ENCODE measurements around the gene SLC16A4. TPM values are rescaled to one million over a fixed set of nuclear protein-coding genes. Genes with fewer than 3 reads are reported as not detected.

The SLC16A4 gene
- total and polyA plus RNA-seq, 2 of the 8 experiments (the other 6 are each of a cell fraction or from before 2014, with no cell fraction given): 0.30 to 0.43 TPM

GRCh38 chr1:110424699-110425611 lies 34.1 kb upstream of the SLC16A4 start:
- no peaks in the 10 kb centered on the region for H3K36me3 ChIP-seq (ENCODE audit: control insufficient read depth in 2 of 4, insufficient read depth in 4 of 4, low read length in 3 of 4)
- H2BK12ac ChIP-seq (ENCODE audit: low read depth, low read length): no peak overlapping the region
- no peak overlapping the region for H2BK120ac ChIP-seq (replicated peaks; ENCODE audit: low read depth, low read length)
- no peaks in the 10 kb centered on the region for H3K4me1 ChIP-seq (replicated peaks in 1 of 4; ENCODE audit: control insufficient read depth in 3 of 4, insufficient read depth in 4 of 4, low read length in 3 of 4)
- no peak overlapping the region for H4K5ac ChIP-seq (ENCODE audit: insufficient read length, low read depth, low read length)
- no peak overlapping the region for H3K56ac ChIP-seq (replicated peaks; ENCODE audit: insufficient read length, low read depth, low read length)
- POLR2A ChIA-PET (ENCODE audit: partially characterized antibody): interaction anchor here (1.0 to 1.4 kb wide), 4 partner anchors 9 to 78 kb away, joined by 3 to 4 read pairs (median 3); no protein-coding TSS in a partner anchor
- no peak overlapping the region for H3K14ac ChIP-seq (ENCODE audit: insufficient read length)
- H2AFZ ChIP-seq (ENCODE audit: low read length): no peak overlapping the region; the same call in 1 of the 2 replicates
- no peaks in the 10 kb centered on the region for H3K23me2 ChIP-seq (ENCODE audit: low read depth, low read length)
- no peak overlapping the region for H3K23ac ChIP-seq (ENCODE audit: insufficient read length)
- H2BK5ac ChIP-seq (ENCODE audit: low read depth, low read length): no peak overlapping the region
- H2AK5ac ChIP-seq (ENCODE audit: low read depth, low read length): no peak overlapping the region
- H3K27ac ChIP-seq (ENCODE audit: low read depth, low read length): no peak overlapping the region
- WGBS, 2 experiments (ENCODE audit: extremely low coverage in 1 of 2, insufficient coverage in 1 of 2, insufficient read length in 1 of 2, insufficient replicate concordance in 2 of 2, low coverage in 1 of 2, low lambda C conversion rate in 2 of 2, missing lambda C conversion rate in 1 of 2): 81% methylated on average over 9 of the region's 9 CpGs; no CpG with 5 or more reads in 1 of the 2 experiments
- H3K9ac ChIP-seq (replicated peaks in 1 of 4; ENCODE audit: extremely low read depth in 1 of 4, low read depth in 3 of 4, low read length in 3 of 4): no peak overlapping the region
- H3K9me3 ChIP-seq (ENCODE audit: insufficient read depth in 2 of 2, low read depth in 1 of 2, low read length in 1 of 2): peaks cover 0 to 3% of the 10 kb centered on the region in 2 experiments; a peak in 1 of 4 replicates
- no peaks in the 10 kb centered on the region for H3K79me1 ChIP-seq (ENCODE audit: low read depth, low read length)
- no peak overlapping the region for H3K4me2 ChIP-seq (ENCODE audit: insufficient read depth in 1 of 2, low read depth in 2 of 2, low read length in 2 of 2)
- no peak overlapping the region for H3K4ac ChIP-seq (replicated peaks; ENCODE audit: insufficient read length, low read depth, low read length)
- no peak overlapping the region for H2BK15ac ChIP-seq (ENCODE audit: low read length)
- CTCF ChIA-PET (ENCODE audit: partially characterized antibody): interaction anchor here (0.6 to 25.2 kb wide), 9 partner anchors 9 to 319 kb away, joined by 3 to 465 read pairs (median 3); partner anchors contain the start of gene PROK1
- no peak overlapping the region for H4K91ac ChIP-seq (replicated peaks; ENCODE audit: insufficient read length, low read length)
- no peaks in the 10 kb centered on the region for H3K79me2 ChIP-seq (ENCODE audit: control insufficient read depth in 1 of 2, insufficient read depth in 2 of 2, low read length in 2 of 2)
- DNase-seq (ENCODE audit: low read depth in 1 of 2, low spot score in 2 of 2) (no peak), FAIRE-seq (no peak)
- H4K20me1 ChIP-seq (replicated peaks in 1 of 2; ENCODE audit: control insufficient read depth in 1 of 2, insufficient read depth in 2 of 2, low read length in 2 of 2): no peaks in the 10 kb centered on the region
- H3K27me3 ChIP-seq (replicated peaks in 1 of 4; ENCODE audit: control insufficient read depth in 3 of 4, extremely low read depth in 1 of 4, insufficient read depth in 3 of 4, low read length in 3 of 4): no peaks in the 10 kb centered on the region
- H3K18ac ChIP-seq (ENCODE audit: extremely low read depth, low read length): no peak overlapping the region
- no peak overlapping the region for H3K4me3 ChIP-seq (ENCODE audit: extremely low read depth in 1 of 4, insufficient read depth in 2 of 4, low read depth in 3 of 4, low read length in 4 of 4)
- H4K8ac ChIP-seq (ENCODE audit: extremely low read depth, insufficient read depth, low read length): no peak overlapping the region
- no peak overlapping the region for H2BK20ac ChIP-seq (ENCODE audit: low read length)
- no peak for TF ChIP-seq RNF2 (IDR thresholded peaks at IDR 0.05; ENCODE audit: borderline replicate concordance, low read depth, low read length, missing control alignments, poor library complexity, severe bottlenecking)
- no peak for TF ChIP-seq CHD2 (IDR thresholded peaks at IDR 0.05; ENCODE audit: low read length)
- no peak for TF ChIP-seq ASH2L (IDR thresholded peaks at IDR 0.05; ENCODE audit: low read length)
- no peak for TF ChIP-seq POLR2A (IDR thresholded peaks at IDR 0.05; ENCODE audit: control extremely low read depth in 1 of 2, low read depth in 2 of 2, low read length in 2 of 2)
- no peak for TF ChIP-seq SIN3A (conservative IDR thresholded peaks at IDR 0.05 in 1 of 2, IDR thresholded peaks at IDR 0.05 in 1 of 2; ENCODE audit: low read depth in 1 of 2, low read length in 2 of 2)
- TF ChIP-seq HDAC2 (IDR thresholded peaks at IDR 0.05; ENCODE audit: borderline replicate concordance in 1 of 2, low read depth in 2 of 2, low read length in 2 of 2): no peak
- no peak for TF ChIP-seq BRCA1 (IDR thresholded peaks at IDR 0.05; ENCODE audit: low read depth, low read length)
- no peak for TF ChIP-seq SP4 (IDR thresholded peaks at IDR 0.05; ENCODE audit: low read length)
- TF ChIP-seq TCF12 (IDR thresholded peaks at IDR 0.05; ENCODE audit: low read depth, low read length): no peak
- no peak for TF ChIP-seq POU5F1 (IDR thresholded peaks at IDR 0.05; ENCODE audit: low read depth, low read length)

All from H1 (cell line).